Activated T-cell treated with anti-CD3 and anti-CD28 coated beads for 4 hours (primary cell): ENCODE data around the gene HSF5.
"Not testable (repeated sequence)": the region's sequence is repeated elsewhere in the genome, so short reads cannot be mapped to it uniquely, and the experiment has no call there.

Source experiments
- DNase-seq: peaks from one replicate; pipeline ENCODE4 v3.0.0-alpha.2; 2020

HSF5 gene

GRCh38 chr17:58411408-58411894 lies 76.8 kb downstream of the HSF5 start:
- no peak for DNase-seq

DNA sequence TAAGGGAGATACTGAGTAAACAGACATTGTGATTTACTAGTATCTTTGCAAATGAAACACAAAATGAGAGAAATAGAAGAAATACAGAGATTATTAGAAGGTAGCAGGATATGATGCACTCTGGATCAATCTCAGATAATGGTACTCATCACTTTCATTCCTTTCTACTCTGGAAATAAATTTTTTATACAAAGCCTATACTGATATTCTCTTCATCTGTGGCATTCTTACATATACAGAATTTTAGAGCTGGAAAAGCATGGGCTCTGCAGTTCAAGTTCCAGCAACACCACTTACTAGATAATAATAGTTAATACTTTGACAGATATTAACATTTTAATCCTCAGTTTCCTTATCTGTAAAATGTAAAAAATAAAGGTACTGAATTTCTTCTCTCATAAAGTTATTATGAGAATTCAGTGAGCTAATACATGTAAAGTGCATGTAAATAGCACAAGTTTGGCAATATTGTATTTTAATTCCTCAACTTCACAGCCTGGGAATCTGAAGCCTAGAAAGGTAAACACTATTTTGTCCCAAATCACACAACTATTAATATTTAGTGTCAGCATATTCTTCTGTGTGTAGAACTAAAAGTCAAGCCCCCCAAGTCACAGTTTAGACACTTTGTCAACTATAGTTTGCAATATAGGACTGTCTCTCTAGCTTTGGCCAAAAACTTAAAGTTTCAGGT lies 77.3 kb downstream of the HSF5 start:
- no peak for DNase-seq

DNA sequence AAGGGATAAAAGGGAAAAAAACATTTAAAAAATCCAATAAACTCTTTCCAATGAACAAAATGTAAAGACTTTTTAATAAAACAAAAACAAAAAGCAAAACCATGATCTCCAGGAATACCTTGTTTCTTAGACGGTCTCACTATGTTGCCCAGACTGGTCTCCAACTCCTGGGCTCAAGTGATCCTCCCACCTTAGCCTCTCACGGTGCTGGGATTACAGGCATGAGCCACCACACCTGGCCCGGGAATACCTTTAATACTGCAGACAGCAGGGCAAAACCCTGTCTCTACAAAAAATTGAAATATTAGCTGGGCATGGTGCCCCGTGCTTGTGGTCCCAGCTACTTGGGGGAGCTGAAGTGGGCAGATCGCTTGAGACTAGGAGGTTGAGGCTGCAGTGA lies 78.8 kb downstream of the HSF5 start:
- DNase-seq = no peak

DNA sequence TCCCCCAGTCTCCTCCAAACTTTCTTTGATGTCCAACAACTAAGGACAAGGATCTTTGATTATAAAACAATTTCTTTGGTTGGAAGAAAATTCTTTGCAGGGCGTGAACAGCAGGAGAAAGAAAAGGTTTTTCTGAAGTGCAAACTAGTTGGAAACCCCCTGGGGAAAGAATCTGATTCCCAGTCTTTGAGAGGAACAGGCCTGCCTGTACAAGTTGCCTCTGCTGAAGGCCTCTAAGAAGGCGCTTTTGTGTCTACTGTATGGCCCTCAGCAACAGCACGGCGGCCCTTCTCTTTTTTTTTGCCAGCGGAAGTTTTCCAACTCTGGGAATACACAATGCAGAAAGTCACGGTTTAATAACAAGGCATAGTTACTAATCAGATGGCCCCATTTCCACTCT lies 84.9 kb downstream of the HSF5 start:
- no peak for DNase-seq

GRCh38 chr17:58402679-58403078 lies 85.5 kb downstream of the HSF5 start:
- DNase-seq = no peak

DNA sequence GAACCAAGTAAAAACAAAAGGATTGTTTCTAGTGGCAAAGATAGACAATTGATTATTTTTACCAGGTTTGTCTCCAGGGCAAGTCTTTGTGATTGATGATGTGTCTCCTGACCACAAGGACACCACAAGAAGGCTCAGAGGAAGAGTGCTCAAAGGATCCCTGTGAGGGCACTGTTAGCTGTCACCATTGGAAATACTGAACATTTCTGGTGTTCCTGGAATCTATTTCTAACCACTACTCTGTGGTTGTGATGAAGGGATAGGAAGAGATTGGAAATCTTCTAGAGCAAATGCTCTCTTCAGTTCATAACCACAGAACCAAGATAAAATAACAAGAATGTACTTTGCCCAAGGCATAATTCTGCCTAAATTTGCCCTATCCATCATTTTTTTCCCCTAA lies 86.2 kb downstream of the HSF5 start:
- DNase-seq = no peak

GRCh38 chr17:58401287-58401686 lies 86.9 kb downstream of the HSF5 start:
- DNase-seq = no peak

GRCh38 chr17:58400826-58401225 lies 87.4 kb downstream of the HSF5 start:
- DNase-seq = no peak

DNA sequence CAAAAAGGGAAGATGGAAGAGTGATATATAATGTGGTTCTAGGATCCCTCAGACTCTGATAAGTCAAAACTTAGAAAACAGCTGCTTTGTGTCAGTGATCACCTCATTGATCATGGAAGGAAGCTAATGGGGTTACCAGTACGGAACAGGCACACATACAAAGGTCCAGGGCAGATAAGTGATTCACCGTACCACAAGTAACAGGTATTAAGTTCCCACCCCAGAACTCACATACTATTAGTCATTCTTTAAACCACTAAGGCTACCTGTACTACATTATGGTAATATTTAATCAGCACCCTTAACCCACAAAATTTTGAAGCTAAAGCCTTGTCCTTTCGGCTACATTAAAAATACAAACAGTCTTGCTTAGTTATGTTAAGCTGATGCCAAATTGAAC lies 88.2 kb downstream of the HSF5 start:
- no peak for DNase-seq

- DNase-seq = no peak
Measured at GRCh38 chr17:58398574-58399266, 89.5 kb downstream of the HSF5 start.

- DNase-seq = not testable (repeated sequence)
Measured at GRCh38 chr17:58397421-58397820, 90.8 kb downstream of the HSF5 start.

DNA sequence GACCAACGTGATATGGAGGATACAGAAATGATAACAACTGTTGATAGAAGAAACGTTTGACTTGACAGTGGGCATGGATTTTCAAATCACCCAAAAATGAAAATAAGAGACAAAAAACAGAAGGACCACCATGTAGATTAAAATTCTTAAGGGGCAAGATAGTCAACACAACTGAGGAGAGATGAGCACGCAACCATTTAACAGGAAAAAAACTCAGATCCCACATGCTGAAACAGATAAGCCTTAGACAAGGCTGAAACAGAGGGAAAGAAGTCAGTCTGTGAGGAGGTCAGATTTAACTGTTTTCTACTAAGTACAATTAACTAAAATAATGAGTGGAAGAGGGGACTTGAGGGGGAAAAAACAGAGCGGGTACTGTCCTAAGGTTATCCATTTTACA lies 92.0 kb downstream of the HSF5 start:
- DNase-seq = no peak

- no peak for DNase-seq
Measured at GRCh38 chr17:58394534-58395223, 93.5 kb downstream of the HSF5 start.

GRCh38 chr17:58391302-58391984 lies 96.8 kb downstream of the HSF5 start:
- no peak for DNase-seq

DNA sequence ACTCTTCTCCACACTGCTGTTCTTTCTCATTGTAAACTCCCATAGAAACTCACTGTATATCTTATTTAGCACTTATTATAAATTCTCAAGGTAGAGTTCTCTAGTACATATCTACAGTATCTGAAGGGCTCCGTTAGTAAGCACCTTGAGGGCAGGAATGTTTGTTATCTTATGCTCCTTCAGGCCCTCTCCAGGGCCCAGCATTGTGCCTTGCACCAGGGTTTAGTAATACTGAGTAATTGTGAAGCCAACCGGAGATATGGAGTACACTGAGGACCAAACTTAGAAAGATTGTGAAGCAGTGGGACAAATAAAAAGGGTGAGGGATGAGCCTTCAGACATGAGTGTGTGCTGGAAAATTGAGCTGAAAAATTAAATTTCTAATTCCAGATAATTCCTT lies 97.3 kb downstream of the HSF5 start:
- no peak for DNase-seq

DNA sequence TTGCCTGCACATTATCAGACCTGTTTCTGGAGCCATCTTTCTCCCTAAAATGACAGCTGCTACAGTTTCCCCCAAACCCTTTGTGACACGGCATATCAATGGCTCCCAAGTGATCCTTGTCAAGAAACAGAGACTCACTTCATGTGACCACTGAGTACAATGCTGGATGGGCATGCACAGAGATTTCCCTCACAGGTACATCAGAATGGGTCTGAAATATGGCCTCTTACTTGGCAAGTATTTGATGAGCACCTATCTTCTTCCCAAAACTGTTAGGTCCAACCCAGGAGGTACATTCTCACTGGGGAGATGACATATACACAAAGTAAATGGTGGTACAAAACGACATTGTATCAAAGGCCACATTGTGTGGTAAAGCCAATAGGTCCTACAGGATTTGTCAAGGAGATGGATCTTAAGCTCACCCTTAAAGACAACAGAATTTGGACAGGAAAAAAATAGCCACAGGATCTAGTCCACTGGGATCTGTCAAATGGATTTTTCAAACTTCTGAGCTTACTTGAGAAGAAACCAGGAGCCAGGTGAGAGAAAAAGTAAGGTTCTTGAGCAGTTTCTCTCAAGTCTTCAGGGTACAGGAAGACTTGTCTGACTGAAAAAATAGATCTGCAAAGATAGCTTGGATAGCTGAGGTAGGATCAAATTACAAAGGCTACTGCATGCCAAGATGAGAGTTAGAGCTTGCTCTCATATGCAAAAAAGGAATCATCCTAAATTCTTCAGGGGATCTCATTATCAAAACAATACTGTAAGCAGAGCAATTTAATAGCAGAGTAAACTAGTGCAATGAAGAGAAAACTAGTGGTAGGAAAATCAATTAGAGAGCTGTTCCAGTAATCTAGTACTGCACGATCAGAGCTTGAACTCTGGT lies 99.7 kb downstream of the HSF5 start:
- DNase-seq = no peak

GRCh38 chr17:58387834-58388233 lies 100.4 kb downstream of the HSF5 start:
- DNase-seq = no peak

- DNase-seq = no peak
Measured at GRCh38 chr17:58386708-58387107, 101.5 kb downstream of the HSF5 start.

GRCh38 chr17:58385359-58385899 lies 102.8 kb downstream of the HSF5 start:
- DNase-seq = no peak

DNA sequence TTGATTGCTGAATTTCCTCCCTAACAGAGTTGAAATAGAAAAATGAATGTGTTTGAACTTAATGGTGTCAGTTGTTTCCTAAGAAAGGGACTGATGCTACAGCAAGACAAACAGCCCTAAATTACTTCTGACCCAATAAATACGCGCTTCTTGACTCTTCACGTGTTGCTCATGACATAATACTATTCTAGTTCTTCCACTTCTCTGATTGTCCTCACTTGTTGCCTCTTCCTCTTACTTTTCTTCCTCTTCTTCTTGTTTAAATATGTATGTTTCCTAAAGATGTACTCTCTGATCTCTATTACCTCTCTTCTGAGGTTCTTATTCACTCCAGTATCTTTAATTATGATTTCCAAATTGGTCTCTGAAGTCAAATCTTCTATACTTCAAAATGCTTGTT lies 103.3 kb downstream of the HSF5 start:
- no peak for DNase-seq

DNA sequence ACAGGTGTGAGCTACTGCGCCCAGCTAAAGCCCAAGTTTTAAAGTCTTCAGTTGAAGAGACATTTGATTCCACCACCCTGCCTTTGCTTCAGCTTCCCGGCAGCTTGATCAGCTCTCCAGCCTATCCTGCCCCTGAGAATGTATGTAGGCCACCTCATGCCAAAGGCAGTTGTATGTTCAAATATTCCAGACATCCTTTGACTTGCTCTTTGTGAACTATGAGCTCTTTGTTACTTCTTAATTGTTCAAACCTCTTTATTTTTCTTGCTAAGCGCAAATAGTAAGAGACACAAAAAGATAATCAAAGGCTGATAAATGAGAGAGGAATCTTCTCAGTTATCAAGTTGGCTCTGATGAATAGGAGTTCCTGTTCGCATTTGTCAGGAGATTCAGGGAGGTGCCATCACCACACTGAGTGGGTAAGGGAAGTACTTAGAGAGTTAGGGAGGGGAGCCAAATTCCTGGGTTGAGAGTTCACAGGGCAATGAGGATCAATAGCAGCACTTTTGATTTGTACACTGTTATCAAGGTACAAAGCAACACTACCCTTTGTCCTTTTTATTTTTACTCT lies 104.2 kb downstream of the HSF5 start:
- no peak for DNase-seq

DNA sequence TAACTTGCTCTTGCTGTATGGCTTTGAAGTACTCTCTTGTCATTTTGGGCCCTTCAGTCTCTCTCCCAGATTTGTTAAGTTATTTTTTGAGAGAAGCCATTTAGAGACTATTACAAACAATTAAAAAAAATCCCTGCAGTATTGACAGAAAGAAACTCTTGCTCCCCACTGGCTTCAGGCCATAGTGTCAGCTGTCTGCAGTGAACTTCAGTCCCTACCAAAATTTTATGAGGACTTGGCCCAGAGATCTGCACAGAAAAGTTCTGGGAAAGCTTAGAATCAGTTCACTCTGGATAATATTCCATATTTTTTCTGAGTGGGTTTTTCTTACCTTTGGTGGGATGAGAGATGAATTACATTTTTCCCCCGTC lies 105.4 kb downstream of the HSF5 start:
- DNase-seq = no peak
